Measurements from ENCODE around the gene FAM135A.

Gene FAM135A

GRCh38 chr6:70394518-70395300 is 18.6 kb upstream of the FAM135A start:
- intact Hi-C loops (cut with DNase I) = no loop called here
- no peak for DNase-seq

- intact Hi-C loops (cut with DNase I) = no loop called here
- no peak for DNase-seq
These were observed 18.0 kb upstream of the FAM135A start for GRCh38 chr6:70395301-70395672.

- intact Hi-C loops (cut with DNase I) = no loop called here
- no peak for DNase-seq
These were observed 17.1 kb upstream of the FAM135A start for GRCh38 chr6:70396163-70396562.

- intact Hi-C loops (cut with DNase I) = no loop called here
- no peak for DNase-seq
These were observed 16.2 kb upstream of the FAM135A start for GRCh38 chr6:70396796-70397729.

- intact Hi-C loops (cut with DNase I) = no loop called here
- no peak for DNase-seq
These were observed 14.3 kb upstream of the FAM135A start for GRCh38 chr6:70398783-70399728.

GRCh38 chr6:70404658-70405057 is 8.7 kb upstream of the FAM135A start:
- intact Hi-C loops (cut with DNase I) = no loop called here

GRCh38 chr6:70409216-70409615 is 4.1 kb upstream of the FAM135A start:
- no peak for DNase-seq
- intact Hi-C loops (cut with DNase I) = no loop called here

More at GRCh38 chr6:70404658-70405057, 8.7 kb upstream of the FAM135A start:
- no peak for DNase-seq

GRCh38 chr6:70411542-70412251 is 1.6 kb upstream of the FAM135A start:
- DNase-seq = no peak
- intact Hi-C loops (cut with DNase I) = loop anchor here (5.0 kb wide), 1 partner anchor 156 kb away; the partner anchor contains the start of gene SDHAF4

GRCh38 chr6:70412252-70413113 is 825 bp upstream of the FAM135A start:
- intact Hi-C loops (cut with DNase I) = loop anchor here (5.0 kb wide), 1 partner anchor 155 kb away; the partner anchor contains the start of gene SDHAF4
- DNase-seq = peak in 5 of 42 donors; percentile 4 to 25 (median 15)

GRCh38 chr6:70413992-70414494 is 735 bp downstream of the FAM135A start:
- peak in 29 of 42 donors; percentile 8 to 65 (median 30) for DNase-seq
- intact Hi-C loops (cut with DNase I) = loop anchor here (5.0 kb wide), 1 partner anchor 153 kb away; the partner anchor contains the start of gene SDHAF4

- DNase-seq = no peak
- intact Hi-C loops (cut with DNase I) = loop anchor here (5.0 kb wide), 1 partner anchor 152 kb away; the partner anchor contains the start of gene SDHAF4
These were observed 1.5 kb downstream of the FAM135A start for GRCh38 chr6:70414813-70415212.

GRCh38 chr6:70415247-70415646 is 1.9 kb downstream of the FAM135A start:
- no peak for DNase-seq
- intact Hi-C loops (cut with DNase I) = no loop called here

GRCh38 chr6:70415660-70416059 is 2.4 kb downstream of the FAM135A start:
- intact Hi-C loops (cut with DNase I) = no loop called here
- no peak for DNase-seq

GRCh38 chr6:70421509-70421908 is 8.2 kb downstream of the FAM135A start:
- intact Hi-C loops (cut with DNase I) = no loop called here
- DNase-seq = peak in 1 of 42 donors; percentile 43

- intact Hi-C loops (cut with DNase I) = no loop called here
- no peak for DNase-seq
These were observed 10.2 kb downstream of the FAM135A start for GRCh38 chr6:70423189-70424134.

GRCh38 chr6:70424291-70424690 is 11.0 kb downstream of the FAM135A start:
- DNase-seq = no peak
- intact Hi-C loops (cut with DNase I) = no loop called here

Data from head of caudate nucleus (tissue), 42 donors.